Fibroblast of skin of abdomen (primary cell): ENCODE results near the gene ROM1.
"Not testable (repeated sequence)": the region's sequence is repeated elsewhere in the genome, so short reads cannot be mapped to it uniquely, and the experiment has no call there.

ENCODE experiments used
- DNase-seq: peaks from one replicate; pipeline ENCODE4 v3.0.0-alpha.2; 2013

Gene ROM1

GRCh38 chr11:62649486-62649885 lies 36.4 kb downstream of the ROM1 start:
- DNase-seq: no peak

DNA sequence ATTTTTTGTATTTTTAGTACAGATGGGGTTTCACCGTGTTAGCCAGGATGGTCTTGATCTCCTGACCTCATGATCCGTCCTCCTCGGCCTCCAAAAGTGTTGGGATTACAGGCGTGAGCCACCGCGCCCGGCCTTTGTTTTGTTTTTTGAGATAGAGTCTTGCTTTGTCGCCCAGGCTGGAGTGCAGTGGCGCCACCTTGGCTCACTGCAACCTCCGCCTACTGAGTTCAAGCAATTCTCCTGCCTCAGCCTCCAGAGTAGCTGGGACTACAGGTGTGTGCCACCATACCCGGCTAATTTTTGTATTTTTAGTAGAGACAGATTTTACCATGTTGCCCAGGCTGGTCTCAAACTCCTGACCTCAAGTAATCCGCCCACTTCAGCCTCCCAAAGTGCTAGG lies 37.2 kb downstream of the ROM1 start:
- DNase-seq: not testable (repeated sequence)

- no peak for DNase-seq
Measured at GRCh38 chr11:62652161-62653006, 39.3 kb downstream of the ROM1 start.

DNA sequence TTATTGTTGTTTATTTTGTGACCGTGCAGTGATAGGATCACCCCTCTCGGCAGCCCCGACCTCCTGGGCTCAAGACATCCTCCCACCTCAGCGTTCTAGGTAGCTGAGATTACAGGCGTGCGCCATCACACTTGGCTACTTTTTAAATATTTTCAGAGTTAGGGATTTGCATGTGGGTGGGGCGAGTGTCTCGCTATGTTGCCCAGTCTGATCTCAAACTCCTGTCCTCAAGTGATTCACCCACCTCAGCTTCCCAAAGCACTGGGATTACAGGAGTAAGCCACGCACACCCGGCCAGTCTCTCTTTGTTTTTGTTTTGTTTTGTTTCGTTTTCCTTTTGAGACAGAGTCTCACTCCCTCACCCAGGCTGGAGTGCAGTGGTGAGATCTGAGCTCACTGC lies 41.2 kb downstream of the ROM1 start:
- DNase-seq: no peak

DNA sequence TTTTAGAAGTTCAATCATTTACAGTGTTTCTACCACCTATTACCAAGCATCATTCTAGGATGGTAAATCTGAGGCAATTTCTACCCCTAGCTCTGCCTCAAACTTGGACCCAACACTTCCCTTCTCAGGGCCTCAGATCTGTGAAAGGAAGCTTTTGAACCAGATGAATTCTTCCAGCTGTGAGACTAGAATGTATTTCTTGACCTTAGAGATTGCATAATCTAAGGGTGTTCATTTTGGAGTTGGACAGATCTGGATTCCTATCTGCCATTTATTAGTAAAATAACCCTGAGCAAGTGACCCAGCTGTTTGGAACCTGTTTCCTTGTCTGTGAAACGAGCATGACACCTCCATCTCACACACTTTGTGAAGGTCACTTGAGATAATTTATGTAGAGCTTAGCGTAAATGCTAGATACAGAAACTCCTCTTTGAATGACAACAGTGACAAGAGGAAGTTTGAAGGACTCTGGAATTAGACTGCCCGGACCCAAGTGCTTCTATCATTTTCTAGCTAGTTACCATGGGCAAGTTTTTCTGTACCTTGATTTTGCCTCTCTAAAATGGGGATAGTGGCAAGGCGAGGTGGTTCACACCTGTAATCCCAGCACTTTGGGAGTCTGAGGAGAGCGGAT lies 43.9 kb downstream of the ROM1 start:
- no peak for DNase-seq

DNA sequence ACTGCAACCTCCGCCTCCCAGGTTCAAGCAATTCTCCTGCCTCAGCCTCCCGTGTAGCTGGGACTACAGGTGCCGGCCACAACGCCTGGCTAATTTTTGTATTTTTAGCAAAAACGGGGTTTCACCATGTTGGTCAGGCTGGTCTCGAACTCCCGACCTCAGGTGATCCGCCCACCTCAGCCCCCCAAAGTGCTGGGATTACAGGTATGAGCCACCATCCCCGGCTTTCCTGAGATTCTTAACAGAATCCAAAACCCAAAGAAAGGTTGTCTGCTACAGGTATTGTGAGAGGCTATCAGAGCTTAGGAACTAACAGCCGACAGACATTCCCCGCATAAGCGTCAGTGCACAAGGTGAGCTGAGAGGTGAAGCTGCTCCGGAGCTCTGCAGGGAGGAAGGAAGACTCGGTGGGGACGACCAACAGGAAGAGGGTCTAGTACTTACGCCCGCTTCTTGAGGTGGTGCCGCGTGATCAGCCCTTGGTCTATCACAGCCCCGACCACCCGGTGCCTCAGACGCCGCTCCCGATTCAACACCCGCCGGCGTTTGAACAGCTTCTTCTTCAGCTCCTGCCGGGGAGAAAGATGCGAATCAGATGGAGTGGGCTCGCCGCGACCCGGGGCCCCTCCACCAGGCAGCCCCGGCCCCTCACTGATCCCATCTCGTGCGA lies 51.5 kb downstream of the ROM1 start:
- peak; percentile 49 for DNase-seq
